ENCODE data around the gene DAG1.

DAG1 gene

DNA sequence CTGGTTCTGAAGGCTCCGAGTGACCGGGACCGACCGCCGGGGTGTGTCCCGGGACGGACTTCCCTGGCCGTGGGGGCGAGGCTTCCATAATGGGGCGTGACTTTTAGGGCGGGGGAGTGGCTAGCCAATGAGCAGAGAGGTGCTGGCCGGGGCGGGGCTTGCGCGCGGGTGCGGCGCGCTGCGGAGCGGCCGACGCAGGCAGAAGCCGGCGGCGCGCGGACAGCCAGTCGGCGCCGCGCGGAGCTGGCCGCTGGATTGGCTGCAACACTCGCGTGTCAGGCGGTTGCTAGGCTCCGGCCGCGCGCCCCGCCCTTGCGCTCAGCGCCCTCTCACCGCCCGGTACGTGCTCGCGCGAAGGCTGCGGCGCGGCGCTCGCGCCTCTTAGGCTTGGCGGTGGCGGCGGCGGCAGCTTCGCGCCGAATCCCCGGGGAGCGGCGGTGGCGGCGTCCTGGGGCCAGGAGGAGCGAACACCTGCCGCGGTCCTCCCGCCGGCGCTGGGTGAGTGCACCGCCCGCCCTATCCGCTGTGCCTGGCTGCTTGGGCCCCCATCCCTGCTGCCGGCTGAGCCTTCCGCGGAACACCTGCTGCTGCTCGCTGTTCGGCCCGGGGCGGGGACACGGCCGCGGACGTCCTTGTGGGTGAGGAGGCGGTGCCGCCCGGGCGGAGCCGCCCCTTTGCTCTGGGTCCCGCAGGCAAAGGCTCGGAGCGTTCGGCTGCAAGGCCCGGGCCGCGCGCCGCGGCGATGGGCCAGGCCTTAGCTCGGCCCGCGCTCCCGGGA is at the start of gene DAG1:
TSS of gene DAG1 (plus strand) at position 332 of the 778 bp plus-strand sequence. CDS start 40,268 bp downstream, outside the sequence.
- peak within 1 kb of the TSS; percentile 57 for H3K4me3 ChIP-seq (ENCODE audit: low read length)
- H3K36me3 ChIP-seq (ENCODE audit: control insufficient read depth, insufficient read depth, low read length), result no peaks in the 10 kb centered on the region
- H3K27me3 ChIP-seq (ENCODE audit: control insufficient read depth, insufficient read depth, low read length), result no peaks in the 10 kb centered on the region
- no peaks in the 10 kb centered on the region for H3K9me3 ChIP-seq (ENCODE audit: control insufficient read depth, low read length)
- peak within 1 kb of the TSS; percentile 89 for H3K9ac ChIP-seq (ENCODE audit: low read length)
- H3K4me1 ChIP-seq (ENCODE audit: control insufficient read depth, insufficient read depth, low read length), result peaks cover 52% of the 10 kb centered on the region

DNA sequence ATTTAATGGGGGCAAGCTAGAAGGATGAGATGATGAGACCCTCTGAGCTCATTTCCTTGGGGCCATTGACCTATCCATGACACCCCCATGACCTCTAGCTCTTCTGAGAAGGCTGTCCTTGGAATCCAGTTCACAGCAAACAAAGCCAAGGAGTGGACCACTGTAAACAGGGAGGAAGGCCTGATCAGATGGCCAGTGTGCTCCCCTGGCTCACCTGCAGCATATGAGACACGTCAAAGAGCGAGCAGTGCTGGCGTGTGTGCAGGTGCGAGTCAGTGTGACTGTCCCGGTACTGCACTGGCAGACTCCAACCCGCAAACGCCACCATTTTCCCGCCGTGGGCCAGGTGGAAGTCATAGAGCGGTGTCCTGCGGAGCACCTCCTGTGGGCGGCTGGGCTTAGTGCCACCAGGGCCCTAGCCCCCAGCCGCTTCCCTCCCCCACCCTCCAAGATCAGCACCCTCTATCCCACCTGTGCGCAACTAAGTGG is 48.1 kb upstream of the DAG1 start:
- peaks cover 7% of the 10 kb centered on the region for H3K36me3 ChIP-seq (ENCODE audit: control insufficient read depth, insufficient read depth, low read length)

GRCh38 chr3:49422379-49423248 is 47.5 kb upstream of the DAG1 start, which contains the start of gene AMT:
TSS of gene AMT (minus strand) at chr3:49422473. CDS start at chr3:49422450, 23 bp downstream.
- Histone ChIP-seq H3K9ac (ENCODE audit: low read length) (peak within 1 kb of the TSS; percentile 53), H3K9me3 (ENCODE audit: control insufficient read depth, low read length) (no peaks in the 10 kb centered on the region), H3K36me3 (ENCODE audit: control insufficient read depth, insufficient read depth, low read length) (peaks cover 5% of the 10 kb centered on the region), H3K4me1 (ENCODE audit: control insufficient read depth, insufficient read depth, low read length) (peaks cover 17% of the 10 kb centered on the region), H3K27me3 (ENCODE audit: control insufficient read depth, insufficient read depth, low read length) (no peaks in the 10 kb centered on the region), H3K4me3 (ENCODE audit: low read length) (peak within 1 kb of the TSS; percentile 29)

More for the DNA sequence above, 48.1 kb upstream of the DAG1 start:
- Histone ChIP-seq H3K27me3 (ENCODE audit: control insufficient read depth, insufficient read depth, low read length) (no peaks in the 10 kb centered on the region), H3K4me1 (ENCODE audit: control insufficient read depth, insufficient read depth, low read length) (peaks cover 17% of the 10 kb centered on the region), H3K9me3 (ENCODE audit: control insufficient read depth, low read length) (no peaks in the 10 kb centered on the region), H3K9ac (ENCODE audit: low read length) (peak overlapping the region; percentile 53), H3K4me3 (ENCODE audit: low read length) (peak overlapping the region; percentile 29)

GRCh38 chr3:49424816-49425215 is 45.3 kb upstream of the DAG1 start:
- H3K4me1 ChIP-seq (ENCODE audit: control insufficient read depth, insufficient read depth, low read length), result peaks cover 23% of the 10 kb centered on the region
- H3K9ac ChIP-seq (ENCODE audit: low read length), result no peak overlapping the region

GRCh38 chr3:49427586-49427985 is 42.5 kb upstream of the DAG1 start:
- H3K4me3 ChIP-seq (ENCODE audit: low read length), result no peak overlapping the region
- peaks cover 5% of the 10 kb centered on the region for H3K36me3 ChIP-seq (ENCODE audit: control insufficient read depth, insufficient read depth, low read length)
- H3K4me1 ChIP-seq (ENCODE audit: control insufficient read depth, insufficient read depth, low read length), result peaks cover 14% of the 10 kb centered on the region
- no peaks in the 10 kb centered on the region for H3K27me3 ChIP-seq (ENCODE audit: control insufficient read depth, insufficient read depth, low read length)
- H3K9ac ChIP-seq (ENCODE audit: low read length), result no peak overlapping the region
- no peaks in the 10 kb centered on the region for H3K9me3 ChIP-seq (ENCODE audit: control insufficient read depth, low read length)

More at GRCh38 chr3:49424816-49425215, 45.3 kb upstream of the DAG1 start:
- Histone ChIP-seq H3K4me3 (ENCODE audit: low read length) (no peak overlapping the region), H3K27me3 (ENCODE audit: control insufficient read depth, insufficient read depth, low read length) (no peaks in the 10 kb centered on the region), H3K9me3 (ENCODE audit: control insufficient read depth, low read length) (no peaks in the 10 kb centered on the region), H3K36me3 (ENCODE audit: control insufficient read depth, insufficient read depth, low read length) (peaks cover 5% of the 10 kb centered on the region)

- no peaks in the 10 kb centered on the region for H3K27me3 ChIP-seq (ENCODE audit: control insufficient read depth, insufficient read depth, low read length)
- peak overlapping the region; percentile 47 for H3K4me3 ChIP-seq (ENCODE audit: low read length)
- peaks cover 5% of the 10 kb centered on the region for H3K36me3 ChIP-seq (ENCODE audit: control insufficient read depth, insufficient read depth, low read length)
- H3K9me3 ChIP-seq (ENCODE audit: control insufficient read depth, low read length), result no peaks in the 10 kb centered on the region
- peak overlapping the region; percentile 71 for H3K9ac ChIP-seq (ENCODE audit: low read length)
- peaks cover 9% of the 10 kb centered on the region for H3K4me1 ChIP-seq (ENCODE audit: control insufficient read depth, insufficient read depth, low read length)
Measured at GRCh38 chr3:49428752-49429080, 41.4 kb upstream of the DAG1 start.

DNA sequence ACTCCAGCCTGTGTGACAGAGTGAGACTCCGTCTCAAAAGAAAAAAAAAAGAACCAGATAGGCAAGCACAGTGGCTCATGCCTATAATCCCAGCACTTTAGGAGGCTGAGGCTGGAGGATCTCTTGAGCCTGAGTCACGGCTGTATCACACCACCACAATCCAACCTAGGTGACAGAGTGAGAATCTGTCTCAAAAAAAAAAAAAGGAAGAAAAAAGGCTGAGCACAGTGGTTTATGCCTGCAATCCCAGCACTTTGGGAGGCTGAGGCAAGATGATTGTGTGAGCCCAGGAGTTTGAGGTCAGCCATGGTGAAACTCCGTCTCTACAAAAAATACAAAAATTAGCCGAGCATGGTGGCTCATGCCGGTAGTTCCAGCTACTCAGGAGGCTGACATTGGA is 35.3 kb upstream of the DAG1 start:
- no peaks in the 10 kb centered on the region for H3K27me3 ChIP-seq (ENCODE audit: control insufficient read depth, insufficient read depth, low read length)
- H3K9ac ChIP-seq (ENCODE audit: low read length), result no peak overlapping the region
- H3K9me3 ChIP-seq (ENCODE audit: control insufficient read depth, low read length), result no peaks in the 10 kb centered on the region
- no peaks in the 10 kb centered on the region for H3K36me3 ChIP-seq (ENCODE audit: control insufficient read depth, insufficient read depth, low read length)
- no peak overlapping the region for H3K4me3 ChIP-seq (ENCODE audit: low read length)
- H3K4me1 ChIP-seq (ENCODE audit: control insufficient read depth, insufficient read depth, low read length), result peaks cover 4% of the 10 kb centered on the region

- no peak overlapping the region for H3K4me3 ChIP-seq (ENCODE audit: low read length)
- no peaks in the 10 kb centered on the region for H3K27me3 ChIP-seq (ENCODE audit: control insufficient read depth, insufficient read depth, low read length)
- H3K4me1 ChIP-seq (ENCODE audit: control insufficient read depth, insufficient read depth, low read length), result peaks cover 3% of the 10 kb centered on the region
- H3K36me3 ChIP-seq (ENCODE audit: control insufficient read depth, insufficient read depth, low read length), result no peaks in the 10 kb centered on the region
- no peak overlapping the region for H3K9ac ChIP-seq (ENCODE audit: low read length)
- no peaks in the 10 kb centered on the region for H3K9me3 ChIP-seq (ENCODE audit: control insufficient read depth, low read length)
Measured at GRCh38 chr3:49445391-49445790, 24.7 kb upstream of the DAG1 start.

DNA sequence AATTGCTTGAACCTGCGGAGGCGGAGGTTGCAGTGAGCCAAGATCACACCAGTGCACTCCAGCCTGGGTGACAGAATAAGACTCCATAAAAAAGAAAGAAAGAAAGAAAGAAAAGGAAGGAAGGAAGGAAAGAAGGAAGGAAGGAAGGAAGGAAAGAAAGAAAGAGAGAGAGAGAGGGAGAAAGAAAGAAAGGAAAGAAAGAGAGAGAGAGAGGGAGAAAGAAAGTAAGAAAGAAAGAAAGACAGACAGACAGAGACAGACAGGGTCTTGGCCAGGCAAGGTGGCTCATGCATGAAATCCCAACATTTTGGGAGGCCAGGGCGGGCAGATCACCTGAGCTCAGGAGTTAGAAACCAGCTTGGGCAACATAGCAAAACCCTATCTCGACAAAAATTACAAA is 16.4 kb upstream of the DAG1 start:
- Histone ChIP-seq H3K4me3 (ENCODE audit: low read length) (no peak overlapping the region), H3K4me1 (ENCODE audit: control insufficient read depth, insufficient read depth, low read length) (peaks cover 12% of the 10 kb centered on the region), H3K27me3 (ENCODE audit: control insufficient read depth, insufficient read depth, low read length) (no peaks in the 10 kb centered on the region), H3K9me3 (ENCODE audit: control insufficient read depth, low read length) (no peaks in the 10 kb centered on the region), H3K36me3 (ENCODE audit: control insufficient read depth, insufficient read depth, low read length) (no peaks in the 10 kb centered on the region), H3K9ac (ENCODE audit: low read length) (no peak overlapping the region)

DNA sequence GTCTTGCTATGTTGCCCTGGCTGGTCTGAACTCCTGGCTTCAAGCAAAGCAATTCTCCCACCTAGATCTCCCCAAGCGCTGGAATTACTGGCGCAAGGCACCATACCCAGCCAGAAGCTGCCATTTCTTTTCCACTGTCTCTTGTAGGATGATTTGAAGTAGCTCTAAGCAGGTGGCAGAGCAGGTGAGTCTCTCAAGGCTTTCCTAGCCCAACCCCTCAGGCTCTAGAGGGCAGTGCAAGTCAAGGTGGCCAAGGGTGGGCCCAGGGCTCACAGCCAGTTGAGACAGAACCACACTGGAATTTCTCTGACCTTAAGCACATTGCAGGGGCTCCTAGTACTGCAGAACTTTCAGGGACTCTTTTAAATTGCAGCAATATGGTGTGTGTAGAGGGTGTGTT is 15.6 kb upstream of the DAG1 start:
- H3K9me3 ChIP-seq (ENCODE audit: control insufficient read depth, low read length), result no peaks in the 10 kb centered on the region
- H3K27me3 ChIP-seq (ENCODE audit: control insufficient read depth, insufficient read depth, low read length), result no peaks in the 10 kb centered on the region
- no peaks in the 10 kb centered on the region for H3K36me3 ChIP-seq (ENCODE audit: control insufficient read depth, insufficient read depth, low read length)
- H3K4me3 ChIP-seq (ENCODE audit: low read length), result no peak overlapping the region
- H3K9ac ChIP-seq (ENCODE audit: low read length), result no peak overlapping the region
- H3K4me1 ChIP-seq (ENCODE audit: control insufficient read depth, insufficient read depth, low read length), result peaks cover 12% of the 10 kb centered on the region

DNA sequence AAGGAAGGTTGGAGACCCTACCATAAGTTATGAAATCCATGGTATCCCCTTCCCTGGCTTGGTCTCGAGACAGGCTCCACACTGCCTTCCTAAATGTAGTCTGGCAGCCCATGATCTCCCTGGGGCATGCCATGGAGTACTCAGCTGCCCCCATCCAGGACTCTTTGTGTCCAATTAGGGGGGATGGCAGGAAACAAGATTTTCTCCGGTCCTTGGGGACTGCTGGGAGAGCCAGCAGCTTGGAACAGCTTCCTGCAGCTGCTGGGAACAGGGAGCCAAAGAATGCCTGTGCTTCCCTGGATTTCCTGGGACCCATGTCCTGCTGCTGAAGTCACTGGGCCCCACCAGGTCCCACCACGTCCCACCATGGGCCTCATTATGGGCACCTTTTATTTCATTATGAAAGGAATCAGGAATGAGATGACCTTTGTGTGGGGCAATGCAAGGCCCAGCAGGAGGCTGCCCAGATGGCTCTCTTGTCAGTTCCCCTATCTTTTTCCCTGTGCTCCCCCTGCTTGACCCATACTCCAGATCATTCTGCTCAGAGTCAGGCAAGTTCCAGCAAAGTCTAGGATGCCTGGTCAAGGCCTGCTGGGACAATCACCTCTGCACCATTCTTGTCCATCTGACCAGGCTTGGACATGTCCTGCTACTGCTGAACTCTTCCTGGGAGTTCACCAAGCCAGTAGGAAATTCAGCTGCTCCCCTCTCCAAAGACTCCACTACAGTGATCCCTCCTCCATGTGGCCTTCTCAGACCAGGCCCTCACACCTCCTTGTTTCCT is 15.0 kb upstream of the DAG1 start:
- H3K9ac ChIP-seq (ENCODE audit: low read length), result no peak overlapping the region
- peaks cover 12% of the 10 kb centered on the region for H3K4me1 ChIP-seq (ENCODE audit: control insufficient read depth, insufficient read depth, low read length)
- H3K36me3 ChIP-seq (ENCODE audit: control insufficient read depth, insufficient read depth, low read length), result no peaks in the 10 kb centered on the region
- no peaks in the 10 kb centered on the region for H3K27me3 ChIP-seq (ENCODE audit: control insufficient read depth, insufficient read depth, low read length)
- H3K4me3 ChIP-seq (ENCODE audit: low read length), result no peak overlapping the region
- no peaks in the 10 kb centered on the region for H3K9me3 ChIP-seq (ENCODE audit: control insufficient read depth, low read length)
